GM19324 (cell line): ENCODE data around the gene CEP63.
A peak's percentile ranks its signal among the peaks of the same experiment; 100 is the strongest.
"Not testable (repeated sequence)": the region's sequence is repeated elsewhere in the genome, so short reads cannot be mapped to it uniquely, and the experiment has no call there.

Experiments used
- ATAC-seq: cut with Tn5 transposase; IDR thresholded peaks from one replicate; pipeline ENCODE4 v1.9.1; 2021; ENCODE audit warnings: mild to moderate bottlenecking, moderate library complexity; ENCODE audit not compliant: unreplicated experiment, low FRiP score

Gene CEP63

DNA sequence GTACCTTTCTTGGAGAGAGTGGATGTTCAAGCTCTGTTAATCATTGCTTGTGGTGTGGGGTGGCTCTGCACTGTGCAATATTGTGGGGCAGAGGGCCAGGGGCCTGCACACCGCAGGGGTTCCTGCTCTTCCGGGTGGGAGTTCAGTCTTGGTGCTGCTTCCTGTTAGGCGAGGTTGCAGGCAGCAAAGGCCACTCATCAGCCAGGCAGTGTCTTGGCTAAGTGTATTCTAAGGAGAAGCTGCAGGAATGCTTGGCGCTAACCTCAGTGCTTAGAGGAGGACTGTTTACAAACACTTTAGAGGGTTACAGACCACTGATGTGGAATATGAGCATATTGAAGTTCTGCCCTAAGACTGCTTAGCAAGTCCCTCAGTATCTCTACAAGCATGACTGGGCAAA is 81.7 kb downstream of the CEP63 start:
- ATAC-seq, result no peak

DNA sequence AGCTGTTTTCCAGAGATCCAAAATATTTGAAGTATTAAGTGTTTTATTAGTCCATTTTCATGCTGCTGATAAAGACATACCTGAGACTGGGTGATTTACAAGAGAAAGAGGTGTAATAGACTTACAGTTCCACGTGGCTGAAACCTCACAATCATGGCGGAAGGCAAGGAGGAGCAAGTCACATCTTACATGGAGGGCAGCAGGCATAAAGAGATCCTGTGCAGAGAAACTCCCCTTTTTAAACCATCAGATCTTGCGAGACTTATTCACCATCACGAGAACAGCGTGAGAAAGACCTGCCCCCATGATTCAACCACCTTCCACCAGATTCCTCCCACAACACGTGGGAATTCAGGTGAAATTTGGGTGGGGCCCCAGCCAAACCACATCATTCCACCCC is 82.9 kb downstream of the CEP63 start:
- ATAC-seq, result no peak

DNA sequence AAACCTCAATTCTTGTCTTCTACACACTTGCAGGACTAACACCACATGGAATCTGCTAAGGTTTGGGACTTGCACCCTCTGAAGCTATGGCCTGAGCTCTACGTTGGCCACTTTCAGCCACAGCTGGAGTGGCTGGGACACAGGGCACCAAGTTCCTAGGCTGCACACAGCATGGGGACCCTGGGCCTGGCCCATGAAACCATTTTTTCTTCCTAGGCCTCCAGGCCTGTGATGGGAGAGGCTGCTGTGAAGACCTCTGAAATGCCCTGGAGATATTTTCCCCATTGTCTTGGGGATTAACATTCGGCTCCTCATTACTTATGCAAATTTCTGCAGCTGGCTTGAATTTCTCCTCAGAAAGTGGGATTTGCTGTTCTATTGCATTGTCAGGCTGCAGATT is 84.0 kb downstream of the CEP63 start:
- ATAC-seq, result not testable (repeated sequence)

DNA sequence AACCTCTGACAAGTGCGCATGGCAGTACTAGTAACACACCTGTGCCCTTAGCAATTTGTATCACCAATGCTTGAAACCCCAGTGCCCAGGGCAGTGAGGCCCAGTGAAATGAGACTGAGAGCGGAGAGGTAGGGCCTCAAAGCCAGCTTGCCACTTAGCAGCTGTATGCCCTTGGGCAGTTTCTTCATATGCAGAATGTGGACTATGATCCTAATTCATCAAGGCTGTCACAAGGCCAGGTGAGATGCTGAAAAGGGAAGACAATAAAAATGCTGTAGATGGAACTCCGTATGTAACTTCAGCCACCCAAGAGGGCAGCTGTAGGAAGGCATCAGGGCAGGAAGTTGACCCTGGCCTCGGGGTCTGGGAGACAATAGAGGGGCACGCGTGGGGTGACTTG is 90.6 kb downstream of the CEP63 start:
- ATAC-seq, result no peak

DNA sequence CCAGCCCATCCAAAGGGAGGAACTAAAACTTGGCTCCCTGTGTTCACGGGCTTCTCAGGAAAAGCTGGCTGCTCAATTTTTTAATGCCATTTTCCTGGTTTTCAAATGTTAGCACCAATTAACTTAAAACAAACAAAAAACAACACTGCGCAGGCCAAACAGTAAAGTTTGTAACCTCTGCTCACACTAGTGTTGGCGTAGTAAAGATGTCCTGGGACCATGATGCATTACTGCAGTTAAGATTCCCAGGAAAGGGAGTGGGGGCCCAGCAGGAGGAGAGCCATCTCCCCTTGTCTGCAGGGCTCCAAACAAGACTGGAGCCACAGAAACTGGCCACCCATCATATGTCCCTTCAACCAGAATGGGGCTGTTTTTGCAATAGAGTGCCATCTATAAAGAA is 91.0 kb downstream of the CEP63 start:
- no peak for ATAC-seq

DNA sequence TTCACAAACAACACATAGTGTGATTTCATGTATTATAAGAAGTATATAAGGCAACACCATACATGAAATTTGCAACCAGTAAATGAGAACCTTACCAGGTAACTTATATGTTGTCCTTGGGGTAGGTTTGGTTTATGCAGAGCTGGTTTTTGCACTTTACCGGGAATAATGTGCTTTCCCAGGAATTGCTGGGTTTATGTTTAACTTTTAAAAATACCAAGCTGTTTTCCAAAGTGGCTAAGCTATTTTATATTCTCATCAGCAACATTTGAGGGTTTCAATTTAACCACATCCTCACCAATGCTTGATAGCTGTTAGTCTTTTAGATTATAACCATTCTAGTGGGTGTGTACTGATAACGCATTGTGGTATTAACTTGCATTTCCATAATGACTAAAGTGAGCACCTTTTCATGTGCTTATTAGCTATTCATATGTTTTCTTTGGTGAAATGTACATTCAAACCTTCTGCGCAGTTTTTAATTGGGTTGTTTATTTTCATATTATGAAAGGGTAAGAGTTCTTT is 93.3 kb downstream of the CEP63 start:
- no peak for ATAC-seq

DNA sequence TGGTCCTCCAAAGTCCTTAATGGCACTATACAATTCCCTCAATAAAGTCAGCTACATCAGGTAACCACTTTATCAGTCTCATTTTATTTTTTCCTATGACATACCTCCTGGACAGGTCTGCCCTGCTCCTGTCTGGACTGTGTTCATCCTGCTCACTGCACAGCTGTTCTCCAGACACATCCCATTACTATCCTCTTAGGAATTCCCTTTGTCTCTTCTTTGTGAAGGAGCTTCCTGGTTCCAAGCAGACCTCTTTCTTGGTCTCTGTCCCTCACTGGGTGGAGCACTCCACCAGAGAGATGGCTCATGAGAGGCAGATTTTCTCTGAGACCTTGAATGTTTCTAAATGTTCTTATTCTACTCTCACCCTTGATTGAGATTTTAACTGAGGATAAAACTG is 104.9 kb downstream of the CEP63 start:
- no peak for ATAC-seq

DNA sequence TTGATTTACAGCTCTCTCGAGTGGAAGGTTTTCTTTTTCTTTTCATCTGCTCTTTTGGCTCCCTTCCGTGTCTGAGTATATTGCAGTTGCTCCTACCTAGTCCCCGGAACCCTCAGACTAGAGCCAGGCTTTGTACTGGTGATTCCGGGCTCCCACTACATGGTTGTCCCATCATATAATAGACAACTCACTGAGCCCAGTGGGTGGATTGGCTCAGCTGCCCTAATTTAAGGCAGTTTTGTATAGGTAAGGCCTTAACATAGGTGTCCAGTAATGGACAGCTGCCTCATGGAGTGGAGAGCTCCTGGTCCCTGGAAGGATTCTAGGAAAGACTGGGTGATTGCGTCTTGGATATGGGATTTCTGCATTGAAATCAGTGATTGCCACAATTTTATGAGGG is 106.9 kb downstream of the CEP63 start:
- ATAC-seq, result no peak

DNA sequence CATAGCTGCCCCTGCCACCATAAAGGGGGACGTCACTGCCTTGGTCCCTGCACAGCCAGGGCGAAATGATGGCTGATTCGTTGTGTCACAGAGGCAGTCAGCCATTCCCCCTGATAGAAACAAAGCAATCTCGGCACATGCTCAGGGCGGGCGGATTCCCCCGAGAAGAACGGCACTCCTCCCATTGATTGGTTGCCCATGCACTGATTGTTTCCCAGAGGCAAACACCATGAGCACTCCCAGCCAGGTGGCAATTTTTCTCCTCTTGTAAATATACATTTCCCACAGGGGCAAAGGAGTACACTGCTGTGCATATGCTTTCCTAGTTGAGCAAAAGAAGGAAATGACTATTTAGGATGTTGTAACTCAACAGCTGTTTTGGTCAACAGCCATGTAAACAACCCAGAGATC is 108.5 kb downstream of the CEP63 start:
- ATAC-seq, result no peak

DNA sequence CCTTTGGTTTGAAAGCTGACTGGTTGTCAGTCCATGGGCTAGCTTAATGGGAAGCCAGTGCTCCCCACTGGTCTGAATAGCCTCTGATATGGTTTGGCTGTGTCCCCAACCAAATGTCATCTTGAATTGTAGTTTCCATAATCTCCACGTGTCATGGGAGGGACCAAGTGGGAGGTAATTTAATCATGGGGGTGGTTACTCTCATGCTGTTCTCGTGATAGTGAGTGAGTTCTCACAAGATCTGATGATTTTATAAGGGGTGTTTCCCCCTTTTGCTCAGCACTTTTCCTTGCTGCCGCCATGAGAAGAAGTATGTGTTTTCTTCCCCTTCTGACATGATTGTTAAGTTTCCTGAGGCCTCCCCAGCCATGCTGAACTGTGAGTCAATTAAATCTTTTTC is 109.1 kb downstream of the CEP63 start:
- not testable (repeated sequence) for ATAC-seq

DNA sequence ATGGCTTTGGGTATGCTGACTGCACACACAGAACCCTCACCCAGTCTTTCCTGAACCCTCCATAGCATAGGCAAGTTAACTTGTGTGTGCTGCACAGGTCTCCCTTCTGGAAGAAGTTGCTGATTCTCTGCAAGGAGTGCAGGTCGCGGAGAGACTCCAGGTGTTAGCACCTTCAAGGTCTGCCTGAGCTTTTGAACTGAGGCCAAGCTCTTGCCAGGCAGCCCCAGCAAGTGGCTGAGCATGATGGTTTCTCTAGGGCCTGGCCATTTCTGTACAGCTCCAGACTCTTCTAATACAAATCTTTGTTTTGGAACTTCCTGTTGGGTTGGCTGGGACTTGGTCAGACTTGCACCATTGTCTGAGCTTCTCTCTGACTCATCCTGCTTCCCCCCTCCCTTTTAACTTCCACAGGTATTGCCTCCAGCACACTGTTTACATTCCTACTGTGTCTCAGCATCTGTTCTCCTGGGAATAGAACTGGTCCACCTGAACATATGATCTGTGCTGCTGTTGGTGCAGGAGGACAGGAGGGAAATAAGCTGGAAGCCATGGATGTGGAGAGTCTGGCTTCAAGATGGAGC is 111.6 kb downstream of the CEP63 start:
- ATAC-seq, result no peak

DNA sequence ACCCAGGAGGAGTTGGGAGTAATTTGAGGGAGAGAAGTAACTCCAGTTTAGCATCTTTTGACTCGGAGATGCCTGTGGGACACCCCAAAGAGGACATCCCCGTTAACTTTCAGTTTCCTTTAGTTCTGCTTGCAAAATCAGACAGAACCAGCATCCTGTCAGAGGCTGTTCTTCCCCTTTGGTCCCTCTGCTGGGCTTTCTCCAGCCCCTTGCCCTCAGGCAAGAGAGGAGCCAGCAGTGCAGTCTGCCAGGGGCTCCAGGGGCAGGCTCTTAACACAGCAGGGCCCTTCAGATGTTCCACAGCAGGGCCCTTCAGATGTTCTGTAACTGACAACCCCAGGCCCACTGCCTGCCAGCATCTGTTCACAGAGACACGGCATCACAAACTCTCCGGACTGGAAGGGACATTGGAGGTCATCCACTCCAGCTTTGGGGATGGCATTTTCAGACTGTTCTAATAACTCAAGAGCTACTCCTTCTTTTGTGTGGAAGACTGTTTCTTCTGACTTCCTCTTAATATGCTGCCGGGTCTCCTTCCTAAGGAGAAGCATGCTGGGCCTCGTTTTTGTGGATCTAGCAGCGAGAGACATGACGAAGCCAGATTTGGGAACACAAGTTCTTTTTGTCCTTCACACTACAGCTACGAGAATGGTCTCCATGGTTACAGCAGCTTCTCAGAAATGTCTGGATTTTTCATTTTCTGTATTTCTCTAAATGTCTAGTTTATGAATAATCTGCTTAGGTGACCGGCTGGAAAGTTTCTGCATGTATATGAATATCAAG is 113.1 kb downstream of the CEP63 start:
- no peak for ATAC-seq

DNA sequence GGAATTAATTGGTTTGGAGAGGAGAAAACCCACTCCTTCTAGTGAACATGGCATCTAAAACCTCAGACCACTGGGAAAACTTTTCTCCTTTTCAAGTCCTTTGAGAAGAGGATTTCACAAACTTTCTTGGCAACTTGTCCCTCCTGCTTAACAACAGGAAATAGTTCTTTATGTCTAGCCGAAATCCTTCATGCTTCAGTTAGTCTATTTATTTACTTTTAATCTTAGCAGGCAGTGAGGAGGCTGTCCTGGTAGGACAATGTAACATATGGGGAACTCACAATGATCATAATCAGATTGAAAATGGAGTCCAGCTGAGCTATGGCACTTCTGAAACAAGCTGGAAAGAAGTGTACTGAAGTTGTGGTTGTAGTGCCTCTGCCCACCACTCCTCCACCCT is 114.3 kb downstream of the CEP63 start:
- ATAC-seq, result no peak

DNA sequence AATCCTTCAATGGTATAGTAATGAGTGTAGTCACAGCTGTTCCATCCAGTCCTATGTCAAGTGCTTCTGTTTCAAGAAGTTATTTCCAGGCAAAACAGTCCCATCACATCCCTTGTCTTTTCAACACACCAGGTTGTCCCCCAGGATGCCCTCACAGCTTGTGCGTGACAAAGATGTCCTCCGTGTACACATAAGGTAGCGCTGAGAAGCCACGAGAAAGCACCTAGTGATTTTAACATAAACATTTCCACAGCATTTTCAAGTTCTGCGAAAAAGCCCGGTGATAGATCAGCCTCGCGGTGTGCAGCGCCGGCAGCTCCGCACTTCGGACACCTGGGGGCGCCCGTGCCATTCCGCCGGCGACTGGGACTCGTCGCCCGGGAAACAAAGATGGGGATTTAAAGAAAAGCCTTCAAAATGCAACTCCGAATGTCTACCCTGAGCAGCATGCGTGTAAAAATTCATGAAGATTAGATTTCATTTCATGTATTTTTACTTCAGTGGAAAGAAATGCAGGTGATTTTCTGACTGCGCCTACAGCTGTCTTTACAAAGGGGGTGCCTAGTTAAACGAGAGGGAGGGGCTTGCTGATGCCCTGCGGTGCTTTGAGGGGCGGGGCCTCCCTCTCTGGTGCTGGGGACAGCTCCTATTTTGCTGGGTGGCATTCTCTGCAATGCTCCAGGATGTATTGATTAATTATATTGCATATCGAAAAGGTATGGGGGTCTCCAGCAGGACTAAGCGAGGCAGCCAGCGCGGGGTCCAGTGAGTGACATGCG is 115.0 kb downstream of the CEP63 start:
- peak; percentile 53 for ATAC-seq

DNA sequence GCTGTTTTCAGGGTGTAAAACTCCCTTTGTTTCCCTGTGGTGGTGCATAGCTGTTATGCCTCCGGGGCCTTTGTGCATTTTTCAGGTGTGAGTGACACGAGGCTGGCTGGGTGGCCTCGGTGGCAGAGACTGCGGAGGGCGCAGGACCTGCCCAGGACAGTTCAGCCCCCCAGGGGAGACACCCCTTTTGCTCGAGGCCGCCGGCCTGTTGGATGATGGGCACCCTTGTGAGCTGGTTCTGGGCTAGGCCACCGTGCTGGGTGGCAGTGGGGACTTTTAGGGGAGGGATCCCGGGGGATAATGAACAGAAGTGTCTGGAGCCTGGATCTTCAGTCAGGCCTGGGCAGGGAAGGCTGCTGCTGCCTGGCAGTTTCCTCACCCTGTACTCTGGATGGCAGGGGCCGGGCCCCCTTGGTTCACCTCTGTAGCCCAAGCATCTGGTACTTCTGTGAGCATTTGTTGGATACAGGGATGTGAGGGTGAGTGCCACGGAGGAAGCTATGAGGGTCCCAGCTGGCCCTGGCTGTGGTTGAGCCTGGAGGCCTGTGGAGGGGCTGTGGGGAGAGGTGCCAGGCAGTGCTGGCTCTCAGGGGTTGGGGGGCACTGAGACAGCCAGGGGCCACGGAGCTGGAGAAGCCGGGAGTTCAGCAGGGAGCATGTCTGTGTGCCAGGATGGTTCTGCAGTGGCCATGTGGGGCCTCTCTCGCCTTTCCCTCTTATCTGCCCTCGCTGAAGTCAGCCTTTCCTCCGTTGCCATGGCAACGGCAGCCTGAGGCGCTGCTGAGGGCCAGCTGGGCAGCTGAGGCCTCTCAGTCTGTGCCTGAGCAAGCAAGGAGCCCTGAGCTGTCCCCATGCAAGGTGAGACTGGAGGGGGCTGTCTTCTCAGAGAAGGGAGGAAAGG is 115.9 kb downstream of the CEP63 start:
- no peak for ATAC-seq

DNA sequence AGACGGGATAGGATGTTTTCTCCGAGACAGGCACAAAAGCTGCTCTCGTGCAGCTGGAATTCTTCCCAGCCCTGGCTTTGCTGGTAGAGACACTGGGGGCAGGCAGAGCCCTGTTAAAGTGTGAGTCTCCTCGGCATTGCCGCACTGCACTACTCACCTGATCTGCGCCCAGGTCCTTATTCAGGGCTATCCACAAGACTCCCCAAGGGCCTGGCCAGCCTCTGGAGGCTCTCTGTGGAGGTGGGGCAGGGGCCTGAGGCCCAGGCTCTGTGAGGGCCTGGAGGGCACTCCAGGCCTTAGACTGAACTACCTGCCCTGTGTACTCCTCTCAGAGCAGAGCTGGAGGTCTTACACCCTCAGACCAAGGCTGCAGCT is 116.6 kb downstream of the CEP63 start:
- no peak for ATAC-seq

DNA sequence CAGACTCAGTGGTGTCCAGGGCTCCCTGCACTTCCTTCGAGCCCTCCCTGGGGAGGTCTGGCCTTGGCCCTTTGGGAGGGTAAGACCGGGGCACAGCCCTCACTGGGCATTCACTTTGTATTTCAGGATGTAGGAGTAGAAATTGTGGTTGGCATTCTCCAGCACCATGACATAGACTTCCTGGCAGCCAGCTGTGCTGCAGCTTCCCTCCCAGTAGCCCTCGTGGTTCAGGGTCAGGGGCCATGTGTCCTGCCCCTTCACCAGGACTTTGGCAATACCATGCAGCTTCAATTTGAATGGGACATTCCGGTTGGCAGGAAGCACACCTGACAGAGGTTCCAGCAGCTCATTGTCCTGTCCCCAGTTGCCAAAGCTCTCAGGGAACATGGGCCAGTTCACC is 117.6 kb downstream of the CEP63 start:
- ATAC-seq, result no peak

DNA sequence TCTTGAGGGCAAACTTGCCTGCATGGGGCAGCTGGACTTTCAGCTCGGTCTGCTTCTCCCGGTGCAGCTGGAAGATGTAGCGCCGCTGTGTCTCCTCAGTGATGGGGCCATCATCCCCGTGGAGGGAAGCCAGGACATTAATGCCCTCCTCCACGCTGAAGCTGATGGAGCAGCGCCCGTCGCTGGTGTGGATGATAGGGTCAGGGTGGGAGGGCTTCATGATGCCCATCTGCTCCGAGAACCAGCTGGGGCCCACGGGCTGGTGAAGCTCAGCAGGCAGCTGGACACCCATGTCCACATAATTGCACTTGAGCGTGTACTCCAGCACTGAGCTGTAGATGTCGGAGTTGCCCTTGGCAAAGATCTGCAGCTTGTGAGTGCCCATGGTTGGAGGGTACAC is 118.1 kb downstream of the CEP63 start:
- ATAC-seq, result no peak

DNA sequence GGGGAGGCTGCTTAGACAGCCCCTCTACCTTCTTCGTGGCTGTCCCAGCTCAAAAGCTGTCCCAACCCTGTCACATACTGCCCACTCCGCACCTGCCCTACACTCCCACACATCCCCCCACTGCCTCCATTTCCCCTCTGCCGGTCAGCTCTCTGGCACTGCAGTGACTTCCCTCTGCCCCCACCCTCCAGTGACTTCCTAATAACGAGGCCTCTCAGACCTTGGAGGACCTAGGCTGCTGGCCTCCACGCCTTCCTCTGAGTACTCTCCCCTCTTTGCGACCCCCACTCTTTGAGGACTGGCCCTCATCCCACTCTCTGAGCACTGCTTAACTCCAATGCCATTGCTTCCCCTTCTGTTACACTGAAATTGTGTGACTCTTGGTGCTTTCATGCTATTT is 119.7 kb downstream of the CEP63 start:
- ATAC-seq, result no peak
